Large intestine (tissue), 12 donors: ENCODE measurements around the gene REL. TPM values are rescaled to one million over a fixed set of nuclear protein-coding genes. Genes with fewer than 3 reads are reported as not detected.
A peak's percentile ranks its signal among the peaks of the same experiment; 100 is the strongest.

ENCODE experiments used
- DNase-seq, 2 donors: peaks; one replicate each; pipeline versions ENCODE4 v3.0.0 to v3.0.0-alpha.2; 2013
- H3K27ac ChIP-seq: one replicate; pipeline ENCODE4 v1.5.1; 2013; ENCODE audit warnings: low read length
- H3K27me3 ChIP-seq: 2 replicates; pipeline ENCODE4 v1.6.1; 2013; ENCODE audit warnings: low read length; ENCODE audit not compliant: control insufficient read depth, insufficient read depth
- H3K36me3 ChIP-seq: 2 replicates; pipeline ENCODE4 v1.6.1; 2013; ENCODE audit warnings: low read length; ENCODE audit not compliant: control insufficient read depth, insufficient read depth
- H3K4me1 ChIP-seq: one replicate; pipeline ENCODE4 v1.6.1; 2013; ENCODE audit warnings: low read length; ENCODE audit not compliant: control insufficient read depth, insufficient read depth
- H3K4me3 ChIP-seq: one replicate; pipeline ENCODE4 v1.5.1; 2013; ENCODE audit warnings: low read length
- H3K9me3 ChIP-seq: one replicate; pipeline ENCODE4 v1.6.1; 2013; ENCODE audit warnings: mild to moderate bottlenecking, low read depth, low read length, moderate library complexity; ENCODE audit not compliant: control insufficient read depth
- WGBS: methylation state at CpG from one replicate; pipeline ENCODE4 v1.1.5; 2013; ENCODE audit warnings: low lambda C conversion rate; ENCODE audit not compliant: insufficient coverage; 5-methylcytosine and 5-hydroxymethylcytosine counted together
- long read RNA-seq, 11 donors: transcript quantifications; one replicate each; lab custom pipeline, GENCODE V29; 2026
- polyA plus RNA-seq: library from polyadenylated mRNA; unstranded; fragments of 120-200 nt; gene quantifications from one replicate; pipeline ENCODE4 v1.2.1, GENCODE V29; 2013

REL gene
- 11.2 TPM for polyA plus RNA-seq
- long read RNA-seq, donor 1: 0 reads
- long read RNA-seq, donor 2, partial matches to known transcripts: 0 of 1 reads
- long read RNA-seq, donor 2, other reads (novel, unspliced or antisense): 0 of 1 reads
- long read RNA-seq, donor 3: 0 reads
- long read RNA-seq, donor 4: 0 reads
- long read RNA-seq, donor 5: 0 reads
- long read RNA-seq, donor 6, partial matches to known transcripts: 0 of 2 reads
- long read RNA-seq, donor 6, other reads (novel, unspliced or antisense): 0 of 2 reads
- long read RNA-seq, donor 7, partial matches to known transcripts: 0 of 2 reads
- long read RNA-seq, donor 7, other reads (novel, unspliced or antisense): 0 of 2 reads
- long read RNA-seq, donor 8: 0 reads
- long read RNA-seq, donor 9, partial matches to known transcripts: 0 of 2 reads
- long read RNA-seq, donor 9, other reads (novel, unspliced or antisense): 0 of 2 reads
- long read RNA-seq, donor 10: 0 reads
- long read RNA-seq, donor 11, partial matches to known transcripts: 5 of 5 reads
- long read RNA-seq, donor 11, other reads (novel, unspliced or antisense): 0 of 5 reads

DNA sequence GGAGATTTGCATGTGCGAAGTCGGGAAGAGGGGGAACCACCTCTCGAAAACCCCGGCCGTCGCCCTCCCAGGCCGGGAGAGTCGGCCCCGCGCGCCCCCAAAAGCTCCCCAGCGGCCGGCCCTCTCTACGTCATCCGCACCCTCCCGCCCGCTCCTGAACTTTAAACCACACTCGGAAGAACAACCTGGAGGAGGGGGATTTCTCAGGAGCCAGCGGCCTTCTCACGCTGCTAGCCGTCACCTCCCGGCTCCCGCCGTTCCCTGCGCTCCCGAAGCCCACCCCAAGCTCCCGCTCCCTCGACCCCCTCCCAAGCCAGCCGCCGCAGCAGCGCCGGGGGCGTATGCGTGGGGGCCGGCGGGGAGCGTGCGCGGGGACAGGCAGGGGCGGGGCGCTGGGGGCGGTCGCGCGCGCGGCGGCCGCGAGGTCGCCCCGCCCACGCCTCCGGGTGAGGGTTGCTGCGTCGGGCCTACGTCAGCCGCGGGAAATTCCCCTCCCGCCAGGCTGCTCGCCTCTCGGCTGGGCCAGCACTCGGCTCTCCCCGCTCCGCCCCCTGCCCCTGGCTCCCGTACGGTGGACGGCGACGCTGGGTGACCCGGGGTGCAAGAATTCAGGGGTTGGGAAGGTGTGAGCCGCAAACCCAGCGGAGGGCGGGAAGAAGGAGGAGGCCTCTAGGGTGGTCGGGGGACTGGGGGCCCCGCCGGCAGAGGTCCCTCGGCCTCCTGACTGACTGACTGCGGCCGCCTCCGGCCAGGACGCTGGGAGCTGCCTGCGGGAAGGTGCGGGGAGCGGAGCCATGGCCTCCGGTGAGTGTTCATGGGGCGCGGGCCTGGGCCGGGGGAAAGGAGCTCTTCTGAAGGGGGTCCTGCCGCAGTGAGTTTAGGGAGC, at the start of gene REL:
REL (plus strand) TSS at position 528 of the 886 bp plus-strand sequence; CDS start at position 795, 267 bp downstream.
- no CpG with 5 or more reads among the region's 90 CpGs for WGBS
- no peaks in the 10 kb centered on the region for H3K9me3 ChIP-seq
- H3K27me3 ChIP-seq: no peaks in the 10 kb centered on the region
- H3K27ac ChIP-seq: peak within 1 kb of the TSS; percentile 98
- H3K4me1 ChIP-seq: peaks cover 6% of the 10 kb centered on the region
- peak; percentile 94 to 97 for DNase-seq
- no peaks in the 10 kb centered on the region for H3K36me3 ChIP-seq
- peak within 1 kb of the TSS; percentile 97 for H3K4me3 ChIP-seq

DNA sequence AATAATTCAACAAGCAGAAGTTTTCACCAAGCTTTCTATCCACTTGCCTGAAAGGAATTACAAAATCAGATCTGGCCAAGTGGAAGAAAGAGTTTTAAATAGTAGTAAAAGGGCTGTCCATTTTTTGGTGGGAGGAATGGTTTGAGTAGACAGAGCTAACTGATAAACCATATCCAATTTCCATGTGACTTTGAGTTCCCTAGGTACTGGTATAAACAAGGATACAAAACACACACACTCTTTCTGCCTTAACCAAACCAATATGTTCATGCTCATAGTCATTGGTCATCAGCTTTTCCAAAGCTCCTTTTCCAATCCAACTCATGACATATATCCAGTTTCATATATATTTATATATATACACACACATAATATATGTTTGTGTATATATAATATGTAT, 49.5 kb upstream of the REL start:
- H3K4me1 ChIP-seq: no peaks in the 10 kb centered on the region
- no peak overlapping the region for H3K4me3 ChIP-seq
- H3K27me3 ChIP-seq: no peaks in the 10 kb centered on the region

GRCh38 chr2:60832621-60833020, 48.8 kb upstream of the REL start:
- no peaks in the 10 kb centered on the region for H3K4me1 ChIP-seq
- no CpG with 5 or more reads among the region's 2 CpGs for WGBS
- no peaks in the 10 kb centered on the region for H3K36me3 ChIP-seq
- H3K9me3 ChIP-seq: no peaks in the 10 kb centered on the region
- no peak overlapping the region for H3K4me3 ChIP-seq
- no peak overlapping the region for H3K27ac ChIP-seq
- DNase-seq: no peak
- H3K27me3 ChIP-seq: no peaks in the 10 kb centered on the region

More for the DNA sequence above, 49.5 kb upstream of the REL start:
- no peak for DNase-seq
- Histone ChIP-seq H3K9me3 (no peaks in the 10 kb centered on the region), H3K27ac (no peak overlapping the region), H3K36me3 (no peaks in the 10 kb centered on the region)

- Histone ChIP-seq H3K9me3 (no peaks in the 10 kb centered on the region), H3K4me1 (no peaks in the 10 kb centered on the region), H3K27ac (no peak overlapping the region), H3K36me3 (no peaks in the 10 kb centered on the region), H3K27me3 (no peaks in the 10 kb centered on the region), H3K4me3 (no peak overlapping the region)
- DNase-seq: no peak
- WGBS: no CpG with 5 or more reads among the region's 2 CpGs
Observed at GRCh38 chr2:60834270-60834717, 47.1 kb upstream of the REL start.

DNA sequence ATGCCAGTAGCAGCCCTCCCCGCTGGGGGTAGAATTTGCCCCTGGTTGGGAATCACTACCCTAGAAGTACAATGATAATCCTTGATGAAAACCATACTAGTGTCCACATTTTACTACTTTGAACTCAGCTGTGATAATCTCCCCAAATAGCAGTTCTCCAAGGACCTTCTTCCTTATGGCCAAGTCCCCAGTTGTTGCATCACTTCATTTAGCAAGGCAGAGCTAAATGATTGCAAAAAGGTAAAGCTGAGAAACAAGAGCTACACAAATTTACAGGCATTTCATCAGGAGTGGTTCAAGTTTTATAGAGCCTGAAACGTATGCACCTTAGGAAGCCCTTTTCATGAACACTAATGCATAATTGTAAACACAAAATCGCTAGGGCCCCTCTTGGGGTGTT, 44.9 kb upstream of the REL start:
- Histone ChIP-seq H3K4me1 (no peaks in the 10 kb centered on the region), H3K4me3 (no peak overlapping the region), H3K9me3 (no peaks in the 10 kb centered on the region), H3K36me3 (no peaks in the 10 kb centered on the region), H3K27me3 (no peaks in the 10 kb centered on the region), H3K27ac (no peak overlapping the region)
- DNase-seq: no peak
- no CpG with 5 or more reads among the region's 3 CpGs for WGBS

GRCh38 chr2:60837123-60837522, 44.3 kb upstream of the REL start:
- Histone ChIP-seq H3K36me3 (no peaks in the 10 kb centered on the region), H3K4me3 (no peak overlapping the region), H3K27me3 (no peaks in the 10 kb centered on the region), H3K9me3 (no peaks in the 10 kb centered on the region), H3K27ac (no peak overlapping the region), H3K4me1 (no peaks in the 10 kb centered on the region)
- no peak for DNase-seq
- 88% methylated on average over 1 of the region's 1 CpG for WGBS

- Histone ChIP-seq H3K36me3 (no peaks in the 10 kb centered on the region), H3K4me3 (no peak overlapping the region), H3K27ac (no peak overlapping the region), H3K4me1 (no peaks in the 10 kb centered on the region), H3K9me3 (no peaks in the 10 kb centered on the region), H3K27me3 (no peaks in the 10 kb centered on the region)
- WGBS: 80% methylated on average over 1 of the region's 3 CpGs
- no peak for DNase-seq
Observed at GRCh38 chr2:60838481-60838880, 42.9 kb upstream of the REL start.

DNA sequence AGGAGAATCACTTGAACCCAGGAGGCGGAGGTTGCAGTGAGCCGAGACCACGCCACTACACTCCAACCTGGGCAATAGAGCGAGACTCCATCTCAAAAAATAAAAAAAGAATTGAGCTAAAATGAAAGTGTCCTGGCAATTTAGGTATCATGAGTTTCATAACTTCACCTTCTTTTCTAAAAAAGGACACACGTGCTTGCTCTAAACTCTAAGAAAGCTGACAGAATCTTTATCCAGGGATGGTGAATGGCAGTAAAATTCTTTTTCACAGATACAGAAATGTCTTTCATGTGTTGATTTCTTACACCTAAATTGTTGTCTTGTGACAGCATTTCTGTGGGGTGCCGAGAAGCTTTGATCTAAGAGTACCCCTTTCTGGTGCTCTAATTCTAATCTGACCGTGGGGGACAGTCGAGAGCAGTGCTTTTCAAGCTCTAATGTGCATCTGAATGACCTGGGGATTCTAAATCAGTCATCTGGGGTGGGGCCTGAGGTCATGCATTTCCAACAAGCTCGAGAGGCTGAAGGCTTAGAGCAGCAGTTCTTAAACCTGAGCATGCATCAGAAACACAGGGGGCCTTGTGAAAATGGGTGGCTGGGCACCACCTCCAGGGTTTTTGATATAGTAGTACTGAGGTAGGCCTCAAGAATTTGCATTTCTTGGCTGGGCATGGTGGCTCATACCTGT, 42.1 kb upstream of the REL start:
- Histone ChIP-seq H3K9me3 (no peaks in the 10 kb centered on the region), H3K27ac (no peak overlapping the region), H3K27me3 (no peaks in the 10 kb centered on the region), H3K4me1 (no peaks in the 10 kb centered on the region), H3K36me3 (no peaks in the 10 kb centered on the region), H3K4me3 (no peak overlapping the region)
- WGBS: no CpG with 5 or more reads among the region's 9 CpGs
- DNase-seq: no peak

DNA sequence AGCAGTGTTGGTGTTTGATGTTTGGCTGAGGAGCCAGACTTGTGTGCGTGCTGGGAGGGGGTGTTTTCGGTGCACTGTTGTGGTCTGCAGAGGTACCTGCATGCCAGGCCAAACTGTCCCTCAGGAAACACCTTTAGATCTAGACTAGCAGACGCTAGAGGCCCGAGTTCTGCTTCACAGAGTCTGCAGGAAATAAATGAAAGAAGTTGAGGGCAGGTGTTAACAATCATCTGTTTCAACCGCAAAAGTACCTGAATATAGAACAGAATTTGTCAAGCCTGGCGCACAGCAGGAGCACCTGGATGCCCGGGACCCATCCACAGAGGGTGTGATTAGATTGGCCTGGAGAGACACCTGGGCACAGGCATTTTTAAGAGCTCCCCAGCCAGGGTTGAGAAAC, 40.5 kb upstream of the REL start:
- no peaks in the 10 kb centered on the region for H3K9me3 ChIP-seq
- no peak overlapping the region for H3K27ac ChIP-seq
- WGBS: no CpG with 5 or more reads among the region's 7 CpGs
- H3K4me1 ChIP-seq: no peaks in the 10 kb centered on the region
- H3K36me3 ChIP-seq: no peaks in the 10 kb centered on the region
- no peak for DNase-seq
- H3K27me3 ChIP-seq: no peaks in the 10 kb centered on the region
- no peak overlapping the region for H3K4me3 ChIP-seq

- Histone ChIP-seq H3K9me3 (no peaks in the 10 kb centered on the region), H3K4me1 (no peaks in the 10 kb centered on the region), H3K27me3 (no peaks in the 10 kb centered on the region), H3K4me3 (no peak overlapping the region), H3K27ac (no peak overlapping the region), H3K36me3 (no peaks in the 10 kb centered on the region)
- no peak for DNase-seq
- WGBS: no CpG with 5 or more reads among the region's 6 CpGs
Observed at GRCh38 chr2:60843006-60843405, 38.4 kb upstream of the REL start.
